ENCODE results near the gene PRDM2.

PRDM2 gene

GRCh38 chr1:13798120-13798519 is 98.1 kb downstream of the PRDM2 start:
- DNase-seq, result no peak

DNA sequence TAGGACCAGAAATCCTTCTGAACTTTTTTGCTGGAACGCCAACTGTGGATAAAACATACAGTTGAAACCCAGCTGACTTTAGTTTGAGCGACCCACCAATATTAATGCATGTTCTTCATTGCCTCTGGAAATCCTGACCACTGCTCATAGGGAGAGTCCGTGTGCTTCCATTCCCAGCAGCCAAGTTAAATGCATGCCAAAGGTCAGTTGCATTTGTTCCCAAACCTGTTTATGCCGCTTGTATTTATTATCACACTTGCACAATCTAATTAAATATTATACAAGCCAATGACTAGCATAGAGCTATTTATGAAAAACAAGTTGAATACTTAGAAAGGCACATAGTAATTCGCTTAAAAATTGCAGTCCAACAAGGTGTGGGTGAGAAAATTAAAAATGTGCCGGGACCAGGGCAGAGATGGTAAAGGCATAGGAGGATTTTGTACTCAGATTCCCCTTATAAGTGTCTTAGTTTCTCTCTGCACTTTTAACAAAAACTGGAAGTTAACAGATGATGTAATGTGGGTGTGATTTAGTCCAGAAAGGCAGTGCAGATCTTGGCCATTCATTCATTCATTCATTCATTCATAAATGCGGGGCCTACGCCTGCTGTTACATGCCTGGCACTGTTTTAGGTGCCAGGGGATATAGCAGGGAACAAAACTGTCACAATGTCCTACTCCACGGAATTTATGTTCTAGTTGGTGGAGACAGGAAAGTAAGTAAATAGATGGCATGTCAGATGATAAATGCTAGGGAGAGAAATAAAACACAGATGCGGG is 99.7 kb downstream of the PRDM2 start:
- no peak for DNase-seq

DNA sequence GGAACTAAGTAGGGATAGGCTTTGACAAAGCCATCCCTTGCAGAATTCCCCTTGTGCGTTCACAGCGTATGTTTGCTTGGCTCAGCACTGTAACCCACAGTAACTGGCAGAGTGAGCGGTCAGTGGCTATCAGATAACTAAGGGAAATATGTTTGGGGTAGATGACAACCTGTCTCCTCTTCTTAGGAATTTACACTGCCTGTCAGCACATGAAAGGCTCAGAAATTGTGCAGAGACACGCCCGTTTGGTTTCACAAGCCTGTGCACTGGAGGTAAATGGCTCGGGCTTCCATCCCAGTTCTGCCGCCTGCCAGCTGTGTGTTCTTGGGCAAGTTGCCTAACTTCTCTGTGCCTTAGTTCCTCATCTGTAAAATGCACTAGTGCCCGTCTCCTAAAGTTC is 101.2 kb downstream of the PRDM2 start:
- DNase-seq, result no peak

GRCh38 chr1:13801655-13802486 is 101.9 kb downstream of the PRDM2 start:
- DNase-seq, result no peak

- DNase-seq, result no peak
Observed at GRCh38 chr1:13802782-13803545, 103.0 kb downstream of the PRDM2 start.

DNA sequence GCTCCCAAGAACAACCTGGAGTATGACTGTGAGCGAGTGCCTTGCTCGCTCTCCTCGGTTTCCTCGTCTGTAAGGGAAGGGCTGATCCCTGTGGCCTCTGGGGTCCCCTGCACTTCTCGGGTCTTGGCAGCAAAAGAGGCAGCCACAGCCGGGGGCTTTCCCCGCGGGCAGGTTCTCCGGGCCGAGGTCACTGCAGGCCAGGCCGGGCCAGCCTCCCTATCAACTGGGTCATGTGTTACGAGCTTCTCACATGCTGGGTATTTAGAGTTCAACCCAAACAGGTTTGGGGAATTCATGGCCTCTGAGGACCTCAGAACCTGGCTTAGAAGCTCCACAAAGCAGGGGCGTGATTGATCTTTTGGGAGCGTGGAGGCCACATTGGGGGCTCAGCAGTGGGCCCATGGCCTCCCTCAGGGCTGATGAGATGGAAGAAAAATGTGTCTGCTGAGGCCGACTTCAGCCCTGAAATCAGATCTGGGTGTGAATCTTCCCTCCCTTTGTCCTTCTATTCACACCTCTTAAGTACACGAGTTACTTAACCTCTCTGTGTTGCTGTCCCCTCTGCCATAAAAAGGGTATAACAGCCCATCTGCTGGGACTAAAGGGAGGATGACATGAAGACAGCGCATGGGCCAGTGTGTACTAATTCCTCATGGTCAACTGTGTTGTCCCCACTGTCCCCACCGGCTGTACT is 103.7 kb downstream of the PRDM2 start:
- DNase-seq, result no peak

GRCh38 chr1:13804240-13804633 is 104.2 kb downstream of the PRDM2 start:
- no peak for DNase-seq

- no peak for DNase-seq
Observed at GRCh38 chr1:13805431-13805830, 105.4 kb downstream of the PRDM2 start.

- no peak for DNase-seq
Observed at GRCh38 chr1:13806108-13806507, 106.1 kb downstream of the PRDM2 start.

DNA sequence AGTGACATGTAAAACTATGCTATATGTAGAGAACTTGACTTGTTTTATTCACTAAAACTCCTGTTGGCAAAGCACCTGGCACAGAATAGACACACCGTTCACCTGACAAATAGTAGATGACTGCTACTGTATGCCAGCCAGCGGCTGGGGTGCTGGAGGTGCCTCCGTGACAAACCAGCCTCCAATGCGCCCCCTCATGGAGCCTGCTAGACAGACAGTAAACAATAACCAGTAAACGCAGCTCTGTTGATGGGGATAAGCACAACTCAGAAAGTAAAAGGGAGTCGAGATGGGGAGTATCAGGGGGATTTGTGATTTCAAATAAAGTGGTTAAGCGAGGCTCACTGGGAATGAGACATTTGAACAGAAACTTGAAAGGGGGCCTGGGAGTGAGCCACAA is 107.2 kb downstream of the PRDM2 start:
- no peak for DNase-seq

GRCh38 chr1:13808729-13809131 is 108.7 kb downstream of the PRDM2 start:
- DNase-seq, result no peak

DNA sequence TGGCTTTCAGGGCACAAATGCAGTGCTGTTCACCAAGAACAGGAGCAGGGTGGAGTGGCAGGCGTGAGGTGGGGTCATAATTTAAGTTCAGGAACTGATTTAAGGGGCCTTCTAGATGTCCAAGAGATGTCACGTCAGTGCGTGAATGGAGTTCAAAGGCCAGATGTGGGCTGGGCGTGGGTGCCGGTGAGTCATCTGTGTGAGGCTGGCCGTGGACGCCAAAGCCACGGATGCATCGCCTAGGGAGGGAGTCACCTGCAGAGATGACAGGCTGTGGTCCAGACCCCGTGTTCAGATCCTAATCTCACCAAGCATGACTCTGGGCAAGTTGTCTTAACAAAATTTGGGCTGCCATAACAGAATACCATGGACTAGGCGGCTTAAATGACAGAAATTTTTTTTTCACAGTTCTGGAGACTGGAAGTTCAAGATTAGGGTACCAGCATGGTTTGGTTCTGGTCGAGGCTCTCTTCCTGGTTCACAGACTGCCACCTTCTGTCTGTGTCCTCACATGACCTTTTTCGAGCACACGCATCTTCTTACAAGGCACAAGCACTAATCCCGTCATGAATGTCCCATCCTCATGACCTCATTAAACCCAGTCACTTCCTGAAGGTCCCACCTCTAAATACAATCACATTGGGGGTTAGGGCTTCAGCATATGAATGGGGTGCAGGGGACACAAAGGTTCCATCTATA is 109.6 kb downstream of the PRDM2 start:
- no peak for DNase-seq

- DNase-seq, result no peak
Observed at GRCh38 chr1:13812456-13813397, 112.7 kb downstream of the PRDM2 start.

GRCh38 chr1:13813398-13814012 is 113.5 kb downstream of the PRDM2 start:
- DNase-seq, result no peak

DNA sequence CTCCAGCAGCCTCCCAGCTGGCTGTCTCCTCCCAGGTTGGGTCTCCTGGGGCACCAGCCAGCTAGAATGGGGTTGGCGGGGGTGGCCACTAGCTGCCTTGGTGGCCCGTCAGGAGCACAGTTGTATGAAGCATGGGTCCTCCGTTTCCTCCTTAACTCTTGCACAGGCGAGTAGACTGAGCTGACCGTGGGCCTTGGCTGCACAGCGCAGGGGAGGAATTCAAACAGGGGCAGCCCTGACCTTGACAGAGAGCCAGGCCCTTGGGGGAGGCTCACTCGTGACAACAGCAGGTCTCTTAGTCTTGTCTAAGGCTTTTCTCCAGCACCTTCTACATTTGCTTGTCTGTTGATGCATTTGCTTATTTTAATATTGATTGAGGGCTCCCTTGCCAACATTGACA is 114.1 kb downstream of the PRDM2 start:
- no peak for DNase-seq

GRCh38 chr1:13816016-13816760 is 116.2 kb downstream of the PRDM2 start:
- no peak for DNase-seq

DNA sequence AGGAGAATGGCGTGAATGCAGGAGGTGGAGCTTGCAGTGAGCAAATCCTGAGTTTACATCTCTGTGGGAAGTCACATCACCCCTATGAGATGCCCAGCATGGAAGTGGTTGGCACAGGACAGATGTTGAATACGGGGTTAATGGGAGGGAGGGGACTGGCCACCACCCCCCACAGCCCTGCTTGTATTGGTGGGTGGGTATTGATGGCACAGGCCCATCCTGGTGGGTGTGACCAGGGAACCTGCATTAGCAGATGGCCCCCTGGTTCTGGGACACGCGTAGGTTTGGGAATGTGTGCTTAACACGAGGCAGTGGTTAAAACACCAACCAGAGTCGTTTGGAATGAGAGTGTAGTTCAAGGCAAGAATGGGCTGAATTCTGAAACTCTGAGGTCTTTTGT is 117.9 kb downstream of the PRDM2 start:
- DNase-seq, result no peak

DNA sequence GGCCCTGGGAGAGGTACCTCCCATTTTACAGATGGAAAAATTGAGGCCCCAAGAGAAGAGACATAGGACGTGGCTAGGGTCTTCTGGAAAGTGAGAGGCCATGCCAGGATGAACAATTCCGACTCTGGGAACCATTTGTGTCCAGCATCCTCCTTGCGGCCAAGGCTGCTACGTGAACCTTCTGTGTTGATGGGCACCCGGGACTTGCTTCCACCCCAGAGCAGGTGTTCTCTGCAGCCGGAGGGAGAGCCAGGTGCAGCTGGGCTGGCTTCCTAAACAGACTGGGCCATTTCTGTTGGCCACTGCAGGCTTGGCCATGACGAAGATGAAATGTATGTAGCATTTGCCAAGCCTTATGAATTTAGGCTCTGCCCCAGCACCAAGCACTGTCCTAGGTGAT is 118.9 kb downstream of the PRDM2 start:
- DNase-seq, result no peak

DNA sequence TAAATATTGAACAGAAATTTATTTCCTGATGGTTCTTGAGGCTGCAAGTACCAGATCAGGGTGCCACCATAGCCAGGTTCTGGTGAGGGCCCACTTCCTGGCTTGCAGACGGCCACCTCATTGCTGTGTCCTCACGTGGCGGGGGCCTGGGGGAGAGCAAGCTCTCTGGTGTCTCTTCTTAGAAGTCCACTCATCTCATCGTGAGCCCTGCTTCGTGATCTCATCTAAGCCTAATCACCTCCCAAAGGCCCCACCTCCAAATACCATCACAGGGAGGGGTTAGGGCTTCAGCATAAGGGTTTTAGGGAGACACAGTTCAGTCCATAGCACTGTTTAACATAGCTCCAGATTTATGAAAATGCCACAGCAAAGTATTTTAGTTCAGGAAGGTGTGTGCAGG is 119.7 kb downstream of the PRDM2 start:
- DNase-seq, result no peak

DNA sequence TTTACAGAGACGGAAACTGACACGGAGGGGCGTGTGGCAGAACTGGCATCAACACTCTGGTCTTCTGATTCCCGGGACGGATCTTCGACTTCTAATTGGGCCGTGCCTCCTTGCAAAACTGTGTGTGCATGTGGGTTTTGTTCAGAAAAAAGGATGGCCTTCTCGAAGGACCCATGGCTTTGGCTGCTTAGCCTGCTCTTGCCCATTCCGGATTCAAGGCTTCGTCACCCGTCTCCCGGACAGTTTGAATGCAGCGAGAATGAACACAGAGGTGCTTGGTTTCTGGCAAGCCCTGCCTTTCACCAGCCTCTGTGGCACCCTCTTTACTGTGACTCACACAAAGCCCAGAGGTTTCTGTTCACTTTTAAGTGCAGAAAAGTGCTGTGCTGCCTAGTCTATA is 120.1 kb downstream of the PRDM2 start:
- DNase-seq, result no peak
